Trophoblast cell (in vitro differentiated cells and primary cell): ENCODE measurements around the gene FOCAD.
A peak's percentile ranks its signal among the peaks of the same experiment; 100 is the strongest.

ENCODE experiments used
- DNase-seq, 2 donors: peaks; one replicate each; pipeline ENCODE4 v3.0.0-alpha.2; 2016
- H2AFZ ChIP-seq: 2 replicates; pipeline ENCODE4 v1.6.1; 2013; ENCODE audit warnings: low read length, moderate library complexity, mild to moderate bottlenecking; ENCODE audit not compliant: insufficient read depth, poor library complexity
- H2AK5ac ChIP-seq: 2 replicates; pipeline ENCODE4 v1.6.1; 2013; ENCODE audit warnings: mild to moderate bottlenecking, low read length
- H2BK120ac ChIP-seq: 2 replicates; pipeline ENCODE4 v1.6.1; 2013; ENCODE audit warnings: low read length, mild to moderate bottlenecking, moderate library complexity; ENCODE audit not compliant: insufficient read depth, poor library complexity
- H2BK12ac ChIP-seq: 2 replicates; pipeline ENCODE4 v1.6.1; 2013; ENCODE audit warnings: mild to moderate bottlenecking, low read length, moderate library complexity
- H2BK5ac ChIP-seq: 2 replicates; pipeline ENCODE4 v1.6.1; 2013; ENCODE audit warnings: low read length, low read depth, moderate library complexity, mild to moderate bottlenecking; ENCODE audit not compliant: poor library complexity
- H3K14ac ChIP-seq: 2 replicates; pipeline ENCODE4 v1.6.1; 2013; ENCODE audit warnings: mild to moderate bottlenecking, low read length
- H3K18ac ChIP-seq: 2 replicates; pipeline ENCODE4 v1.6.1; 2013; ENCODE audit warnings: mild to moderate bottlenecking, low read length
- H3K23ac ChIP-seq: 2 replicates; pipeline ENCODE4 v1.6.1; 2013; ENCODE audit warnings: low read length
- H3K27ac ChIP-seq: 2 replicates; pipeline ENCODE4 v1.5.1; 2013; ENCODE audit warnings: low read depth, mild to moderate bottlenecking, inconsistent platforms, low read length, moderate library complexity
- H3K27me3 ChIP-seq: 2 replicates; pipeline ENCODE4 v1.6.1; 2013; ENCODE audit warnings: inconsistent platforms, mild to moderate bottlenecking, low read length, moderate library complexity; ENCODE audit not compliant: insufficient read depth
- H3K36me3 ChIP-seq, 2 experiments: 1 replicate in 1 of 2; 2 replicates in 1 of 2; pipeline ENCODE4 v1.6.1; 2013; ENCODE audit warnings: low read length in 2 of 2, mild to moderate bottlenecking in 2 of 2, moderate library complexity in 1 of 2; ENCODE audit not compliant: insufficient read depth in 2 of 2, control insufficient read depth in 1 of 2
- H3K4ac ChIP-seq: 2 replicates; pipeline ENCODE4 v1.6.1; 2013; ENCODE audit warnings: low read depth, mild to moderate bottlenecking, low read length, moderate library complexity
- H3K4me1 ChIP-seq, 2 experiments: 1 replicate in 1 of 2; 2 replicates in 1 of 2; pipeline ENCODE4 v1.6.1; 2013; ENCODE audit warnings: low read length in 2 of 2, mild to moderate bottlenecking in 2 of 2, moderate library complexity in 1 of 2; ENCODE audit not compliant: insufficient read depth in 2 of 2, control insufficient read depth in 1 of 2
- H3K4me2 ChIP-seq: 2 replicates; pipeline ENCODE4 v1.6.1; 2013; ENCODE audit warnings: inconsistent platforms, mild to moderate bottlenecking, low read length, moderate library complexity
- H3K4me3 ChIP-seq: 2 replicates; pipeline ENCODE4 v1.5.1; 2013; ENCODE audit warnings: mild to moderate bottlenecking, low read depth, low read length, inconsistent platforms
- H3K79me1 ChIP-seq: one replicate; pipeline ENCODE4 v1.6.1; 2013; ENCODE audit warnings: low read length
- H3K79me2 ChIP-seq: 2 replicates; pipeline ENCODE4 v1.6.1; 2013; ENCODE audit warnings: low read length, mild to moderate bottlenecking; ENCODE audit not compliant: control insufficient read depth, insufficient read depth, poor library complexity
- H3K9ac ChIP-seq: 2 replicates; pipeline ENCODE4 v1.6.1; 2013; ENCODE audit warnings: mild to moderate bottlenecking, low read length
- H3K9me3 ChIP-seq: 2 replicates; pipeline ENCODE4 v1.6.1; 2013; ENCODE audit warnings: low read depth, mild to moderate bottlenecking, control low read depth, inconsistent platforms, low read length; ENCODE audit not compliant: insufficient read depth
- H4K12ac ChIP-seq: 2 replicates; pipeline ENCODE4 v1.6.1; 2013; ENCODE audit warnings: low read depth, mild to moderate bottlenecking, low read length, moderate library complexity
- H4K8ac ChIP-seq: 2 replicates; pipeline ENCODE4 v1.6.1; 2013; ENCODE audit warnings: low read depth, mild to moderate bottlenecking, low read length, moderate library complexity
- H4K91ac ChIP-seq: one replicate; pipeline ENCODE4 v1.6.1; 2013; ENCODE audit warnings: low read depth, mild to moderate bottlenecking, low read length, moderate library complexity
- WGBS: extraction: QIAGEN DNeasy Blood & Tissue Kit; methylation state at CpG from one replicate; pipeline ENCODE4 v1.1.7; 2013; ENCODE audit warnings: missing lambda C conversion rate; ENCODE audit not compliant: insufficient read length, insufficient coverage; ENCODE audit errors: extremely low coverage; 5-methylcytosine and 5-hydroxymethylcytosine counted together

Gene FOCAD

GRCh38 chr9:21031091-21031807 is 347.2 kb downstream of the FOCAD start, which contains the start of gene HACD4:
Gene HACD4, minus strand, starts transcription at chr9:21031640. Its CDS starts 50 bp downstream, at chr9:21031590.
- Histone ChIP-seq H3K4me1 (peaks cover 3 to 12% of the 10 kb centered on the region in 2 experiments), H3K27ac (no peak within 1 kb of the TSS)

GRCh38 chr9:21031808-21032183 is 347.7 kb downstream of the FOCAD start:
- no peak overlapping the region for H2AK5ac ChIP-seq
- peak overlapping the region; percentile 77 for H4K91ac ChIP-seq
- peak overlapping the region; percentile 67 for H3K4me2 ChIP-seq
- no peak for DNase-seq
- no peaks in the 10 kb centered on the region for H3K36me3 ChIP-seq
- H2AFZ ChIP-seq: peak overlapping the region; percentile 81
- H3K79me2 ChIP-seq: peaks cover 5% of the 10 kb centered on the region
- no peaks in the 10 kb centered on the region for H3K9me3 ChIP-seq
- peak overlapping the region; percentile 85 for H4K8ac ChIP-seq
- H2BK120ac ChIP-seq: peak overlapping the region; percentile 8
- no peaks in the 10 kb centered on the region for H3K27me3 ChIP-seq
- H4K12ac ChIP-seq: peak overlapping the region; percentile 63
- H3K4me1 ChIP-seq: peaks cover 3 to 12% of the 10 kb centered on the region in 2 experiments
- H3K14ac ChIP-seq: peak overlapping the region; percentile 55
- H2BK12ac ChIP-seq: peak overlapping the region; percentile 52
- no peak overlapping the region for H2BK5ac ChIP-seq
- no peak overlapping the region for H3K9ac ChIP-seq
- WGBS: no CpG with 5 or more reads among the region's 22 CpGs
- H3K23ac ChIP-seq: no peak overlapping the region
- H3K4ac ChIP-seq: peak overlapping the region; percentile 37
- H3K27ac ChIP-seq: no peak overlapping the region
- peaks cover 8% of the 10 kb centered on the region for H3K79me1 ChIP-seq
- peak overlapping the region; percentile 67 for H3K4me3 ChIP-seq
- peak overlapping the region; percentile 46 for H3K18ac ChIP-seq

More at GRCh38 chr9:21031091-21031807, 347.2 kb downstream of the FOCAD start, which contains the start of gene HACD4:
- Histone ChIP-seq H2BK120ac (peak within 1 kb of the TSS; percentile 52), H2BK5ac (no peak within 1 kb of the TSS), H2AFZ (peak within 1 kb of the TSS; percentile 81), H3K23ac (no peak within 1 kb of the TSS), H4K8ac (peak within 1 kb of the TSS; percentile 85), H3K9ac (peak within 1 kb of the TSS; percentile 41), H3K14ac (peak within 1 kb of the TSS; percentile 55), H3K4ac (peak within 1 kb of the TSS; percentile 37), H3K27me3 (no peaks in the 10 kb centered on the region), H2BK12ac (peak within 1 kb of the TSS; percentile 52), H4K91ac (peak within 1 kb of the TSS; percentile 77), H3K4me2 (peak within 1 kb of the TSS; percentile 67), H3K79me2 (peaks cover 5% of the 10 kb centered on the region), H4K12ac (peak within 1 kb of the TSS; percentile 63), H3K9me3 (no peaks in the 10 kb centered on the region), H3K18ac (peak within 1 kb of the TSS; percentile 46), H3K36me3 (no peaks in the 10 kb centered on the region), H2AK5ac (no peak within 1 kb of the TSS), H3K4me3 (peak within 1 kb of the TSS; percentile 67), H3K79me1 (peaks cover 8% of the 10 kb centered on the region)
- WGBS: no CpG with 5 or more reads among the region's 46 CpGs
- DNase-seq: peak; percentile 41 to 58

- H3K4me2 ChIP-seq: no peak overlapping the region
- H3K9me3 ChIP-seq: no peaks in the 10 kb centered on the region
- DNase-seq: no peak
- H3K4ac ChIP-seq: no peak overlapping the region
- H3K27ac ChIP-seq: no peak overlapping the region
- H2BK5ac ChIP-seq: no peak overlapping the region
- no peaks in the 10 kb centered on the region for H3K4me1 ChIP-seq
- H3K27me3 ChIP-seq: no peaks in the 10 kb centered on the region
- H3K79me2 ChIP-seq: no peaks in the 10 kb centered on the region
- no peak overlapping the region for H4K91ac ChIP-seq
- H3K18ac ChIP-seq: no peak overlapping the region
- H3K23ac ChIP-seq: no peak overlapping the region
- H3K14ac ChIP-seq: no peak overlapping the region
- H3K79me1 ChIP-seq: no peaks in the 10 kb centered on the region
- no peak overlapping the region for H4K8ac ChIP-seq
- no peaks in the 10 kb centered on the region for H3K36me3 ChIP-seq
- no CpG with 5 or more reads among the region's 2 CpGs for WGBS
- H2AFZ ChIP-seq: no peak overlapping the region
- H2BK12ac ChIP-seq: no peak overlapping the region
- H4K12ac ChIP-seq: no peak overlapping the region
- H3K9ac ChIP-seq: no peak overlapping the region
- H2BK120ac ChIP-seq: no peak overlapping the region
- H3K4me3 ChIP-seq: no peak overlapping the region
- H2AK5ac ChIP-seq: no peak overlapping the region
Observed at GRCh38 chr9:21037278-21037677, 353.2 kb downstream of the FOCAD start.

- WGBS: no CpG with 5 or more reads among the region's 1 CpG
- no peak overlapping the region for H4K91ac ChIP-seq
Observed at GRCh38 chr9:21039302-21039701, 355.2 kb downstream of the FOCAD start.

More at GRCh38 chr9:21039302-21039701, 355.2 kb downstream of the FOCAD start:
- Histone ChIP-seq H3K79me1 (no peaks in the 10 kb centered on the region), H3K4ac (no peak overlapping the region), H4K12ac (no peak overlapping the region), H2BK120ac (no peak overlapping the region), H3K79me2 (no peaks in the 10 kb centered on the region), H3K27me3 (no peaks in the 10 kb centered on the region), H3K18ac (no peak overlapping the region), H2AK5ac (no peak overlapping the region), H3K4me1 (no peaks in the 10 kb centered on the region), H3K4me2 (no peak overlapping the region), H3K14ac (no peak overlapping the region), H3K23ac (no peak overlapping the region), H2BK12ac (no peak overlapping the region), H4K8ac (no peak overlapping the region), H3K9ac (no peak overlapping the region), H2BK5ac (no peak overlapping the region), H3K4me3 (no peak overlapping the region), H3K27ac (no peak overlapping the region), H2AFZ (no peak overlapping the region), H3K9me3 (no peaks in the 10 kb centered on the region), H3K36me3 (no peaks in the 10 kb centered on the region)
- DNase-seq: no peak
